Duodenal mucosa (tissue), 2 donors: ENCODE data around the gene CARHSP1.

ENCODE experiments used
- H3K27ac ChIP-seq: one replicate; pipeline ENCODE4 v1.7.0; 2013; ENCODE audit warnings: low read depth, low read length
- H3K27me3 ChIP-seq, 2 donors: one replicate each; pipeline ENCODE4 v1.7.0; 2013; ENCODE audit warnings: low read length in 2 of 2, control low read depth in 1 of 2; ENCODE audit not compliant: insufficient read depth in 2 of 2, control insufficient read depth in 1 of 2
- H3K36me3 ChIP-seq, 2 donors: one replicate each; pipeline ENCODE4 v1.7.0; 2013; ENCODE audit warnings: low read length in 2 of 2, control low read depth in 1 of 2; ENCODE audit not compliant: insufficient read depth in 2 of 2, control insufficient read depth in 1 of 2
- H3K4me1 ChIP-seq, 2 donors: one replicate each; pipeline ENCODE4 v1.7.0; 2013; ENCODE audit warnings: low read length in 2 of 2, control low read depth in 1 of 2; ENCODE audit not compliant: insufficient read depth in 2 of 2, control insufficient read depth in 1 of 2
- H3K4me3 ChIP-seq, 2 donors: one replicate each; pipeline ENCODE4 v1.7.0; 2013; ENCODE audit warnings: low read length in 2 of 2, low read depth in 1 of 2
- H3K9ac ChIP-seq, 2 donors: one replicate each; pipeline ENCODE4 v1.7.0; 2013; ENCODE audit warnings: low read length in 2 of 2, low read depth in 1 of 2
- H3K9me3 ChIP-seq, 2 donors: one replicate each; pipeline ENCODE4 v1.7.0; 2013; ENCODE audit warnings: low read length in 2 of 2, control low read depth in 1 of 2; ENCODE audit not compliant: control insufficient read depth in 1 of 2

CARHSP1 gene

DNA sequence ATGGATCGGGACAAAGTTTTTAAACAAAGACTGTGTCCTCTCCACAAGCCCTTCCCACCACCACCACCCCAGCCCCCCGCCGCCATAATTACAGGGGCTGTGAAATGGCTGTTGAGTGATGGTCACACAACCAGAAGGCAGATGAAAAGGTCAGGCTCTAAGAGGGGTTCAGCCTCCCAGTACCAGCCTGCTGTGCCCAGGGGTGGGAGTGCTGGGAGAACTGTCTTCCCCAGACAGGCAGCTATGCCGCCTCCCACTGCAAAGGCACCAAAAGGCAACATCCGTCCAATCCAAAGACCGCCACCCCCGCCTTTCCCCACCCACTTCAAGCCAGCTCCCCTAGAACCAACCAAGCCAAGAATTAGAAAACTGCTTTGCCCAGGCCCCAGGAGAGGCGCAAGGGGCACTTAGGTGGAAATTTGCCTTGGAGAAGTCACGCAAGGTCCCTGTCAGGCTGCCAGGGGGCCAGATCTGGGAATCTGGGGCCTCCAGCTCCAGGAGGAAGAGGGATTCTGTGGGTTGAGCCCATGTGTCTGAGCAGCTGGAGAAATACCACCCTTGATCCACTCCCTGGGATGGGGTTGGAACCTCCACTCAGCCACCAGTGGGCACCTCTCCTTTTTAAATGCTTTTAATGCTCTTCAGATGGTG lies 14.4 kb downstream of the CARHSP1 start:
- Histone ChIP-seq H3K4me3 (no peak overlapping the region), H3K9ac (no peak overlapping the region), H3K36me3 (peaks cover 41 to 81% of the 10 kb centered on the region in 2 donors), H3K9me3 (no peaks in the 10 kb centered on the region), H3K4me1 (peaks cover 6 to 11% of the 10 kb centered on the region in 2 donors), H3K27ac (no peak overlapping the region), H3K27me3 (no peaks in the 10 kb centered on the region)

DNA sequence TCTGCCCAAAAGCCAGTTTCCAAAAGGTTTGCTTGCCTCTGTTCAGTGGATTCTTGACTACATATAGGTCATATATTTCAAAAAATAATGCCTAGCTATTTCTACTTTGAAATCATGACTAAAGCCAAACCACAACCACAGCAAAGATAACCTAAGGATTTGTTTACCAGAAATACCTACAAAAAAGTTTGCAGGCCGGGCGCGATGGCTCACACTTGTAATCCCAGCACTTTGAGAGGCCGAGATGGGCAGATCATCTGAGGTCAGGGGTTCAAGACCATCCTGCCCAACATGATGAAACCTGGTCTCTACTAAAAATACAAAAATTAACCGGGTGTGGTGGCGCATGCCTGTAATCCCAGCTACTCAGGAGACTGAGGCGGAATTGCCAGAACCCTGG lies 15.2 kb downstream of the CARHSP1 start:
- H3K9me3 ChIP-seq, result no peaks in the 10 kb centered on the region
- H3K36me3 ChIP-seq, result peaks cover 49 to 81% of the 10 kb centered on the region in 2 donors
- H3K27me3 ChIP-seq, result no peaks in the 10 kb centered on the region
- H3K9ac ChIP-seq, result no peak overlapping the region
- peaks cover 6 to 11% of the 10 kb centered on the region in 2 donors for H3K4me1 ChIP-seq
- no peak overlapping the region for H3K27ac ChIP-seq
- H3K4me3 ChIP-seq, result no peak overlapping the region

DNA sequence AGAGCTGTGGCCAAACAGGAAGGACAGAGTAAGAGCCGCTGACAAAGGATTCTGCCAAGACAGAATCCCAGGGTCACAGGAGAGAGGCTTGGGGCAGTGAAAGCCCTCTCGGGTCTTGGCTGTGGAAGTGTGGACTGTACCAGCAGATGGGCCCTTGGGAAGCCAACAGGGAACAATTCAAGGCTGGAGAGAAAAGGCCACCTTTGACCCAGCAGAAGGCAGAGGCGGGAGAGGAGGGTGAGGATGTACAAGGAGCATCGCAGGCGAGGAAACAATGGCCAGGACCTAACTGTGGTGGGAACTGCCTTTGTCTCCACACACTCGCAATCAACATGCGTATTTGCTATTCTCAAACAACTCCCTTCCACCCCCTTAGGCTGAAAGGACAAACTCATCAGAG lies 15.7 kb downstream of the CARHSP1 start:
- peaks cover 54 to 81% of the 10 kb centered on the region in 2 donors for H3K36me3 ChIP-seq
- H3K27me3 ChIP-seq, result no peaks in the 10 kb centered on the region
- no peak overlapping the region for H3K9ac ChIP-seq
- H3K4me1 ChIP-seq, result peaks cover 6 to 11% of the 10 kb centered on the region in 2 donors
- no peak overlapping the region for H3K4me3 ChIP-seq
- H3K9me3 ChIP-seq, result no peaks in the 10 kb centered on the region
- no peak overlapping the region for H3K27ac ChIP-seq

DNA sequence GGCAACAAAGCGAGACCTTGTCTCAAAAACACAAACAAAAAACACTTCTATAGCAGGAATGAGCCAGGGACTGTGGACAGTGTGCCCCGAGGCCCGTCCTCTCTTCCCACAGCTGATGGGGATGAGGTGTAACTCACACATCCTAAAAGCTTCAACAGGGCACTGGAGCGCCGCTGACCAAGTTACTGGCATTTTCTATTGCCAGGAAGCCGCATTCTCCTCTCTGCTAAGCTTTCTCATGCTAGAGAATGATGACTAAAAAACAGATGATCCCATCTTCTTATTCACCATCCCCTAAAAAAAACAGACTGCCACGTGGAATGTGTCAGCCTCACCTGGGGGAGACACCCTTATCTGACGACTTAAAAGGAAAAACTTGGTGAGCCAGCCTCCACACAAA lies 16.3 kb downstream of the CARHSP1 start:
- Histone ChIP-seq H3K27me3 (no peaks in the 10 kb centered on the region), H3K4me3 (no peak overlapping the region), H3K27ac (no peak overlapping the region), H3K9ac (no peak overlapping the region), H3K36me3 (peaks cover 57 to 84% of the 10 kb centered on the region in 2 donors), H3K4me1 (peaks cover 6 to 11% of the 10 kb centered on the region in 2 donors), H3K9me3 (no peaks in the 10 kb centered on the region)

DNA sequence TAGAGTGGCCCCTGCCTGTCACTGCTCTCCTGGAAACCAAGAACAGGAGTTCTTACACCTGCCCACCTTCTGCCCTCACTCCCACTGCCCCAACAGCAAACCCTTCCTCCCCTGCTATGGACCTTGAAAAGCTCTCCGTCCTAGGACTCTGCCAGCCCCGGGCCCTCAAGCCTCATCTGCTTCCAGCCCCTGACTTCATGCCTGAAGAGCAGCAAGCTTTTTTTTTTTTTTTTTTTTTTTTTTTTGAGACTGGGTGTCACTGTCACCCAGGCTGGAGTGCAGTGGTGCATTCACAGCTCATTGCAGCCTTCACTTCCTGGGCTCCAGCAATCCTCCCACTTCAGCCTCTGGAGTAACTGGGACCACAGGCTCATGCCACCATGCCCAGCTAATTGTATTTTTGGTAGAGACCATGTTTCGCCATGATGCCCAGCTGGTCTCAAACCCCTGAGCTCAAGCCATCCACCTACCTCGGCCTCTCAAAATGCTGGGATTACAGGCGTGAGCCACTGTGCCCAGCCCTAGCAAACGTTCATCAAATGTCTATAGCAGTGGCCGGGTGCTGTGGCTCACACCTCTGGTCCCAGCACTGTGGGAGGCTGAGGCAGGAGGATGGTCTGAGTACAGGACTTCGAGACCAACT lies 16.9 kb downstream of the CARHSP1 start:
- Histone ChIP-seq H3K4me3 (no peak overlapping the region), H3K4me1 (peaks cover 6 to 11% of the 10 kb centered on the region in 2 donors), H3K36me3 (peaks cover 59 to 88% of the 10 kb centered on the region in 2 donors), H3K9me3 (no peaks in the 10 kb centered on the region), H3K9ac (no peak overlapping the region), H3K27ac (no peak overlapping the region), H3K27me3 (no peaks in the 10 kb centered on the region)

DNA sequence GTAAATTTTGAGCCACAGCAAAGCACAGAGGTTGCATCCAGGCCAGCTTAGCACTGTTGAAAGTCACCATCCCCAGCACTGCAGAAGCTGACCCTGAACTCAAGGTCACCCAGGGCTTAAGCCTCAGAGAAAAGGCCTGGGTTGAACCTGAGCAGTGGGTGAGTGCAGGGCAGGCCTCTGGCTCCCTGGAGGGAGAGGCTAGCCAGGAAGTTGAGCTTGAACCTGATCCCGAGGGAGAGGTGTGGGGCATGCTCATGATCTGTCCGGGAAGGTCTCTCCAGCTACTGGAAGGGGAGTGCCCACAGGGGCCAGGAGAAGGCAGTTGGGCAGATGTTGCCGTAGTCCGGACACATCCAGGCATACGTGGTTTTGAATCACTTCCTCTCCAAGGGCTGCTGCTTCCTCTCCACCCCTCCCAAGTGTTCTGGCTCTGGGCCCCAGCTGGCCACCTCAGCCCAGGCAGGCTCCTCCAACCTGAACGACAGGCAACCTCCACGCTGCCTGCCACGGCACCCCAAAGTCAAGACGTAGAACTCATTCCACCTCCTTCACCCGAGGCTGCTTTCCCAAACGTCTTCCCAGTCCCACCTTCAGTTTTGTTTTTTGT lies 18.4 kb downstream of the CARHSP1 start:
- Histone ChIP-seq H3K27me3 (no peaks in the 10 kb centered on the region), H3K27ac (no peak overlapping the region), H3K4me1 (peaks cover 6 to 11% of the 10 kb centered on the region in 2 donors), H3K9ac (no peak overlapping the region), H3K4me3 (no peak overlapping the region), H3K9me3 (no peaks in the 10 kb centered on the region), H3K36me3 (peaks cover 58 to 81% of the 10 kb centered on the region in 2 donors)

DNA sequence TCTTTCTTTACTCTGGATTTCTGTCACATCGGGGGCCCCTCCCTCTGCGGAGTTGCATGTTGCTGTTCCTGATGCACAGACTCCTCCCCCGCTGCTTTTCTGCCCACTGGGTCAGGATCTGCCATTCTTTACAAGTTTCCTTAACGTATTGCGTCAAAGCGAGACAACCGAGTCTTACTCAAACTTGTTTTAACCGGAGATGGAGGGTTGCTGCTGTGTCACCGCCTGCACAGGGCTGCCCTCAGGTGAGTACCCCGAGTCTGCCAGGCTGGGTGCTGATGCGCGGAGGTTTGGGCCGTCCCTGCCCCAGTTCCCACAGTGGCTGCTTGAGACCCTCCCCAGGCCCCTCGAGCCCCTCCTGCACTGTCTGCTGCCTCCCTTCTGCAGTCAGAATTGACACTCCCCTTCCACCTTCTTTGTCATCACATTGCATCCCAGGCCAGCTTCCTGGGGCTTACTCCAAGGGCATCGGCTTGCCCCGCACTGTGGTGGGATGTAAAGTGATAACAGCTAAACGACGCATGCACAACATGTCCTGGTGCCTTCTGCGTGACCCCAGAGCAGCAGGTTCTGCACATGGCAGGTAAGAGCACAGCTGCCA lies 19.3 kb downstream of the CARHSP1 start:
- Histone ChIP-seq H3K4me1 (peaks cover 6 to 11% of the 10 kb centered on the region in 2 donors), H3K9ac (no peak overlapping the region), H3K4me3 (no peak overlapping the region), H3K36me3 (peaks cover 52 to 72% of the 10 kb centered on the region in 2 donors), H3K9me3 (no peaks in the 10 kb centered on the region), H3K27me3 (no peaks in the 10 kb centered on the region), H3K27ac (no peak overlapping the region)

DNA sequence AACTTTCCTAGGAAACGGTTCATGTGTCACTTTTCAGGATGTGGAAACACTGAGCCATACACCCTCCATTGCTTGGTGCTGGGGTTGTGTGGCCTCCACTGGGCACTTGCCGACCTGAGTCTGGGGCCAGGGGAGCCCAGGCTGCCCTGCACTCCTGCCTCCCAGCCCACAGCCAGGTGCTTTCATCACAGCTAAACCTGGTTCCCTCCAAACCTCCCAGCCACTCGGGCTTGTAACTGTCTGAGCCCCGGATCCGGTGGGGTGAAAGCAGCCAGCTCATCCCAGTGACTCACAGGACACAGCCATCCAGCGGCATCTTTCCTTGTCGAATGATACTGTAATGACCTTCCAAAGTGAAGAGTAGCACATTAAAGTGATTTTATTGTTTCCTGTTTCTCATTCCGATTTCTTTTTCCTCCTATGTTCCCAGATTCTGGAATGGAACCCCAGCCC lies 19.8 kb downstream of the CARHSP1 start:
- Histone ChIP-seq H3K9ac (no peak overlapping the region), H3K4me3 (no peak overlapping the region), H3K27me3 (no peaks in the 10 kb centered on the region), H3K36me3 (peaks cover 48 to 68% of the 10 kb centered on the region in 2 donors), H3K27ac (no peak overlapping the region), H3K9me3 (no peaks in the 10 kb centered on the region), H3K4me1 (peaks cover 6 to 11% of the 10 kb centered on the region in 2 donors)

DNA sequence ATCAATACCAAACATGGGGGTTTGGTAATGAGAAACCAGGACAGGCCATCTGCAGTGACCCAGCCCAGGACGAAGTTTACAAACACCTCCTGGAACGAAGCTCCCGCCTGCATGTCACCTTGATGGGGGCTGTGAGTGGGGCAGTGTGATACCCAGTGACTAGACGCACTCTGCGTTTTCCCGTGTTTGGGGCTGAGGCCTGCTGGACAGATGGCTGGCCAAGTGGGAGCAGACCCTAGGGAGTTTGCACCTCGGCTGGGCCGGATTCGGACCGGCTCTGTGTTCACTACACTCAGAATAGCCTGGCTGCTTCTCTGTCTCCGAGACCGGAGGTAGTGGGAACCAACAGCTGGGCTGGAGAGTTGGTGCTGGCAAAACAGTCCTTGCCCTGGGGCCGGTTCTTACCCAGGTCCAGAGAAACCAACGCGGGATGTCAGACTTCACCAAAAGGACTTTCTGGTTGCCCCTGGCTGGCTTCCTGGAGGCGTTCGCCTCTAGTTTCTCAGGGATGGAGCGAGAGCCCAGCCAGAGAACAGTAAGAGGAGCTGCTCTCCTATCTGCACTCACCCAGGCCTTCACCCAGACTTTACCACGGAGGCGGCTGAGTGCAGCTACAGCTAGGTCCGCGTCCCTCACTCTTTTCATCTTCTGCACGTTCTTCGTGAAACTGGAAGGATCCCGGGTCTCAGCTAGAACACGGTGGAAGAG lies 20.4 kb downstream of the CARHSP1 start:
- Histone ChIP-seq H3K36me3 (peaks cover 42 to 65% of the 10 kb centered on the region in 2 donors), H3K9ac (no peak overlapping the region), H3K9me3 (no peaks in the 10 kb centered on the region), H3K4me1 (peaks cover 6 to 11% of the 10 kb centered on the region in 2 donors), H3K4me3 (no peak overlapping the region), H3K27ac (no peak overlapping the region), H3K27me3 (no peaks in the 10 kb centered on the region)
